CD4-positive, alpha-beta T cell treated with Interferon gamma for 1 hour (primary cell): ENCODE measurements around the gene CXCR3.
A peak's percentile ranks its signal among the peaks of the same experiment; 100 is the strongest.
"Not testable (repeated sequence)": the region's sequence is repeated elsewhere in the genome, so short reads cannot be mapped to it uniquely, and the experiment has no call there.

Experiments used
- DNase-seq: peaks from one replicate; pipeline ENCODE4 v3.0.0-alpha.2; 2020

Gene CXCR3

DNA sequence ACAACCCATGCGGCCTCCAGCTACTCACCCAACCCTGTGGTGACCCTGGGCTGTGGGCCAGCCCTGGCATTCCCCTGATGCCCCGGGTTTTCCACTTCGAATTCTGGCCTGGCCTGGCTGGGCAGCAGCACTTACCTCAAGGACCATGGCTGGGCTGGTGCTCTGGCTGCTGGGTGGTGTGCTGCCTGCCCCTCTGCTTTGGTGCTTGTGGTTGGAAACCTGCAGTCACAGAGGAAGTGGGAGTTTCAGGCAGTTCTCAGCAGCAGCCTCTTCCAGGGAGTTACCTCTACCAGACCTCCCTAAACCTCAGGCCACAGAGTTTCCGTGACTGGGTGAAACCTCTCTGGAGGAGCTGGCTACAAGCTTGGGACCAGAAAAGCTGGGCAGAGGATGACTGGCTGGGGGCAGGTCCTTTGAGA is at the start of gene CXCR3:
Gene CXCR3, minus strand, starts transcription at position 209 of the 419 bp plus-strand sequence. Its CDS starts 62 bp downstream, at position 147.
- peak; percentile 32 for DNase-seq

DNA sequence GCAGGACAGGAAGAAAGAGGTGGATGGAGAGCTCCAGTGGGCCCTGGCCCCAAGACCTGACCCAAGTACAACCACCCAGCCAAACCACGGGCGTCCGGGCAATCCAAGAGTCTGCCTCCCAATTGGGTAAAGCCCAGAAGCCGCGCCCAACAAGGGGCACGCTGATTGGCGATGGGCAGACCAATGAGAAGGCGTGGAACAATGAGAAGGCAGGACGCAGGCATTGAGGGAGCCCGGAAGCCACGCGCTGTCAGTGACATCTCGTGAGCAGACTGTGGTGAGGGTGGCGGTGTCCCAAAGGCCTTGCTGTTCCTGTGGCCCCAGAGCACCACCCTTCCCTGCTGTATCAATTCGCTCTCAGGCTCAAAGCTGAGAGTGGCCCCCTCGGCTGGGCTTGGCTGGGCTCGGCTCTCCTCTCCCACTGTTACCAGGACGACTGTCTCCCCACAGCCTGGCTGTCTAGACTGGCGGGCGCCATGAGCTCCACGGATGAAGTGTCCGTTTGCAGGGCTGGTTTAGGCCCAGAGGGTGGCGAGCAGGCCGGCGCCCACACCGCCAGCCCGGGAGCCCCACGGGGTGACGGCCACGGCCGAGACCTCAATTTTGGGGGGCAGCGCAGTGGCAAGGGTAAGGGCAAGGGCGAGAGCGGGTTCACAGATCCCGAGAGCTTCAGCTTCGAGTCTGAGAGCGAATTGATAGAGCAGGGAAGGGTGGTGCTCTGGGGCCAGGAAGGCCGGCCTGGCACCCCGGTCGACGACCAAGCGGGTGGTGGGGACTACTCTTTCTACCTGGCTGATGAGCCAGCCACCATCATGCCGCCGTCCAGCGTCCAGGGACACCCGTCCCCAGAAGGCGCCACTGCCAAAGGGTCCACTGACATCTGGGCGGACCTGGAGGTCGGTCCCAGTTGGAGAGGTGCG is 49.3 kb upstream of the CXCR3 start, which contains the start of gene LOC101059915:
Gene LOC101059915, plus strand, starts transcription at position 219 of the 920 bp plus-strand sequence.
- no peak for DNase-seq

DNA sequence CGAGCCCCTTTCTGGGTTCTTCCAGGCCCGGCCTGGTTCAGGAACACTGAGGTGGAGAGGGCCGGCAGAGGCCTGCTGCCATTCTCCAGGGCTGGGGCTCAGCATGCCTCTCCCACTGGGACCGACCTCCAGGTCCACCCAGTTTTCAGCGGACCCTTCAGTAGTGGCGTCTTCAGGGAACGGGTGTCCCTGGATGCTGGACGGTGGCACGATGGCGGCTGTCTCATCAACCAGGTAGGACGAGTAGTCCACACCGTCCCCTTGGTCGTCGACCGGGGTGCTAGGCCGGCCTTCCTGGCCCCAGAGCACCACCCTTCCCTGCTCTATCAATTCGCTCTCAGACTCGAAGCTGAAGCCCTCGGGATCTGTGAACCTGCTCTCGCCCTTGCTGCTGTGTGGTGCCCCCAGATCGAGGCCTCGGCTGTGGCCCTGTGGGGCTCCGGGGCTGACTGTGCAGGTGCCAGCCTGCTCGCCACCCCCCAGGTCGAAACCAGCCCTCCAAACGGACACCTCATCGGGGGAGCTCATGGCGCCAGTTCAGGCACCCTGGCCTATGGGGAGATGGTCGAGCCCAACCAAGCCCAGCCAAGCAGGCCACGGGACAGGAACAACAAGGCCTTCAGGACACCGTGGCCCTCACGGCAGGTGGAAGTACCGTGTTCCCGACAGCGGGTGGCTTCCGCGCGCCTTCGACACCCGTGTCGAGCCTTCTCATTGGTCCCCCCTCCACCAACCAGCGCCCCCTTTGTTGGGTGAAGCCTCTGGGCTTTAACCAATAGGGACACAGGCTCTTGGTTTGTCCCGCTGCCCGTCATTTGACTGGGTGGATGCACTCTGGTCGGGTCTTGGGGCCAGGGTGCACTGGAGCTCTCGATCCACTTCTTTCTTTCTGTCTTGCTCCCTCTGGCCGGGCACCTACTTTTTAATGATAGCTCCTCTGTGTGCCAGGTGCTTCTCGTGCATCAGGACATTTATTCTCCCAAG is 48.2 kb upstream of the CXCR3 start:
- DNase-seq = no peak

DNA sequence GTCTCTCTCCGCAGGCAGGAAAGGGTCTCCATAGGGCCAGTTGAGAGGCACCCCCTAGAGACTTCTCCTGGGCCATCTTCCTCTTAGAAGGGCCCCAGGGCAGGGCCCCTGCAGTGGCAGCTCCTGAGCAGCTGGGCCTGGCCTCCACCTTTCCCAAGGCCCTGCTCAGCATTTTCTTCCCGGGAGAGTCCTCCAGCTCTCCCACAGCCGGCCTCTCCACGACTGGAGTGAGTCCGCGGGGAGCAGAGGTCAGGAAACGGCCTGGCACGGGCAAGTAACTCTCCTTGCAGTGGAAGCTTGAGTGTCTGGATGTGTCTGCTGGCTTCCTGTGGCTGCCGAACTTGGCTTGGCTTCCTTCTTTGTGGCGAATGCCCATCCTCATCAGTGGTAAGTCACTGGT is 47.4 kb upstream of the CXCR3 start:
- no peak for DNase-seq

DNA sequence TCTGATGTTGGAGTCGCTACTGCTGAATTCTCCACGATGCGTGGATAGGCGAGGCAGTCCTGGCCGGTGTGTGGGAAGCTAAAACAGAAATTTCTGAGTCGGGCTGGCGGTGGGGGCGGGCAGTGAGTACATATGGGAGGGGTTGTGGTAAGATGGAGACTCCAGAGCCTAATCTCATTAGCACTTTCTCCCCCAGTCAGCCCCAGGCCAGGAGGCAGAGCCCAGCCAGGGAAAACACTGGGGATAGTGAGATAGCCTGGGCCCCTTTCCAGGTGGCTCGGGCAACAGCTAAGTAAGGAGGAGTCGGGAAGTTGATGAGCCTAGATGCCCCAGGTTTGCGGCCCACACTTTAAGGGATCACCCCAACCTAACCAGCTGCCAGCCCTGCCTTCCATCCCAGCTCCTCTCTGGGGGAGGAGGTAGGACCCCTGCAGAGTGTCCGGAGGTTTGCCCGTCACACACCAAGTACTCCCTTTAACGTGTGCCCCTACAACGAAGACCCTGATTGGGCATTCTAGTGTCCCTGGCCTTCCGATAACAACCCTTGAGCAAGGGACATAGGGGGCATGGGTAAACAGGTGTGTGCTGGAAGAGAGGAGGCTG is 46.7 kb upstream of the CXCR3 start:
- DNase-seq = no peak

DNA sequence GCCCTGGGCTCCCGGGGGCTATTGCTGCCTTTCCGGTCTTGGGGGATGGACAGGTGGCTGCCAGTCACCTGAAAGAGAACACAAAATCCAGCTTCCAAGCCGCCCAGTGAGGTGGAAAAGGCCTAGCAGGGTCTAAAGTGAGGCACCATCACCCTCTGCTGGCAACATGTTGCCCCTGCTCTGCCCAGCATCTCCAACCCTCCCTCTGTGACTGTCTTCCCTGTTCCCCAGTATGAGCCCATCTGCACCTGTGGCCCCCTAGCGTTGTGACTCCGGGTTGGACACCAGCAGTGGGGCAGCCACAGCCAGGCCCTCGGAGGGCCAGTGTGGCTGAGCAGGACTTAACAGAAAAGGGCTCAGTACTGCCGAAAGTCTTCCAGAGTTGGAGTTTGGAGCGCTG is 45.9 kb upstream of the CXCR3 start:
- DNase-seq = not testable (repeated sequence)

DNA sequence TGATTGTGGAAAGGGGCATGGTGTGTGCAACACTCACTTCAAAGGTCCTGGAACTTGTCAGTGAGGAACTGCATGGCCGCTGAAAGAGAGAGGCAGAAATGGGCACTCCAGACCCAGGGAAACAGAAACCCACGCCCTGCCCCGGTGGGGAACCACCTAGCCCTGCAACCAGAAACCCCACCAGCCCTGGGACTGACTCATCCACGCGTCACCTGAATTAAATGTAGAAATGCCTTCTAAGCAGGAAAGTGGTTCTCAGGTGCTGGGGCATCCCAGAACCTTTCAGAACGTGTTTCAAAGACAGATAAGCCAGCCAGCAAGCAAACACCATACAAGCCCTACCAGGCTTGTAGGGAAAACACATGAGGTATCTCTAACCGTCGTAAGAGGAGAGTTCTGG is 44.9 kb upstream of the CXCR3 start:
- not testable (repeated sequence) for DNase-seq

DNA sequence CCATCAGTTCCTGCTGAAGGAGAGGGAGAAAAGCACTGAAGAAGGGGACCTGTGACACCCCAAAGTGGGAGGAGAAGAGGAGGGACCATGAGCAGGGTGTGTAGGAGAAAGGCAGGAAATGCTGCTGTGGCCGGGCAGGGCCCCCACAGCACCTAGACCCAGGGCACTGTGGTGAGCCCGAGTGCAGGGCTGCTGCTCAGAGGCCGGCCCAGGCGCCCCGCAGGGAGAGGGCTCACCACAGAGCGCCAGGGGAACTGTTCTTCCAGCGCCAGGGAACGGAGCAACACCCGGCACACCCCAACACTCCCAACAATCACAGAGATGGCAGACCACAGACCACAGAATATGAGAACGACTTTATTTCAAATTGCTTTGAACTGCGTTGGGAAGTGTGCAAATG is 44.3 kb upstream of the CXCR3 start:
- not testable (repeated sequence) for DNase-seq

DNA sequence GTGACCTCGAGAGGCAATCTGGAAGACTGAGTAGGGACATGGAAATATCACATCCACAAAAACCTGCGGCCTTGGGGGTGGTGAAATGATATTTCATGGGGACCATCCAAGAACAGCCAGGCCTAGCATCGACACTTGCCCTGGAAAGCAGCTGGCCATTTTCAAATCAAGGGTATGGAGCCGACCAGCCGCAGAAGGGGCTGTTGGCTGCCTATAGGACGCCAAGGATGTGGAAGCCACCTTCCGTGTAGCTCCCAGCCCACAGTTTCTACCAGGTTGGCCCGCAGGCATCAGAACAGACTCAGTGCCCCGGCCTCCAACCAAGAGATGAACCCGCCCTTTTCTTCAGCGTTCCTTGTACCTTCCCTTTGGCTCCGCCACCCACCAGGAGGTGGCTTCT is 43.6 kb upstream of the CXCR3 start:
- DNase-seq = no peak

DNA sequence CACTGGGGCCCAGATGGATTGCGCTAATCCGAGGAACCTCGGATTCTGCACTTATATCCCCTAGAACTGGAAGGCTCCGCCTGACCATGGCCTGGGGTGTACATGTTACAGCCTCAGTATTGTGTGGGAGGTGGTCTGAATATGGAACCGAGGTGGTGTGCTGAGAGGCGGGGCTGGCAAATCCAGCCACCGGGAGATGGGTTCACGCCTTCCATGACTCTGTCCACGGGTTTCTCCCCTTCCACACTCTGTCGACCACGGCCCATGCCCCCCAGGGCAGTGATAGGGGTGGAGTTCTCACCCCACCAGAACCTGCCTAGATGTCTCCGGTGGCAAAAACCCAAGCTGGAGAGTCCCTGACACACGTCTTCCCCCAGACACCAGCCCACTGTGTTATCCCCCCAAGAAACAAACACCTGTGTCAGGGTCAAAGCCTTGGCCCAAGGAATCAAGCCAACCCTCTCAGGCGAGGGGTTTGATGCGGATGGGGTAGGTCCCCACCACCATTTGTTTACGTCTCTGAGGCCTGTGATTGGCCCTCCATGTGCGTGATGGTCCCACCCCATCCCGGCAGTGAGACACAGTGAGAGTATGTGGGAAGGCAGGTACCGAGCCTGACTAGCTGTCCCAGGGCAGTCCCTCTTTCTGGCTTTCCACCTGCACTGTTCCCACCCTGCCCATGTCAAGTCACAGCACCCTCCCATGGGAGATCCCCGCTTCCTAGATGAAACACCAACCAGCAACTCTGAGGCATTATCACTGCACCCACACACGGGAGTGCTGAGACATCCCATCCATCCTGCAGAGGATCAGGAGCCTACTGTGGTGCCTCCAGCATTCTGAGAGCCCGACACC is 42.5 kb upstream of the CXCR3 start:
- DNase-seq = no peak

DNA sequence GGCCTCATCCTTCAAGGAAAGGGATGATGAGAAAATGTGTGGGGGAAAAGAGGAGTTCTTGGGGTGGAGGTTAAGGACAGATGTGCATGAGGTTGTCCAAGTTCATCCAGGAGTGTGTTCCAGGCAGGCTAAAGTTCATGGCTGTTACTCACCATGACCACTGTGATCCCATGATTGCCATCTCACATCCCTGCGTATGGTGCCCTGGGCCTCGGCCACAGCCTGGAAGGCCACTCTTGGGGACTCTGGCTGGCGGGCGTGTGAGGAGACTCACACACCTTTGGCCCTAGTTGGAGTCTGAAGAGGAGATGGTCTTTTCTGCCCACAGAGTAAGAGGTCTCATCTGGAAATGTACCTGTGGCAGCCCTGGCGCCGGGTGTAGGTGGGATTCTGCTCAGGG is 41.6 kb upstream of the CXCR3 start:
- DNase-seq = no peak

DNA sequence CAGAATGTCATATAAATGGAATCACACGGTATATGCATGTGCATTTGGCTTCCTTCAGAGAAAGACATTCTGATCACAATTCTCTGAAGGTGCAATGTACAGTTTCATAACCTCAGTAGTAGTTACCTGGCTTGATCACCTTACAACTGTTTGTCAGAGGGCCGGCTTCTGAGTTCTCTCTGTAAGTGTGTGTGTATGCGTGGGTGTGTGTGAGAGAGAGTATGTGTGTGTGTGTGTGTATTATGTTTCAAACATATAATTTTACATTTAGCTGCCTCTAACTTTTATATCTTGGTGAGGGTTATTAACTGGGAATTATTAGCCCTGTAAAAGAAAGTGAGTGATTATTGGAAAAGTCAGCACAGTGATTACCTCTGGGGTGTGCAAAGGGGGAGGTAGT is 41.0 kb upstream of the CXCR3 start:
- no peak for DNase-seq

DNA sequence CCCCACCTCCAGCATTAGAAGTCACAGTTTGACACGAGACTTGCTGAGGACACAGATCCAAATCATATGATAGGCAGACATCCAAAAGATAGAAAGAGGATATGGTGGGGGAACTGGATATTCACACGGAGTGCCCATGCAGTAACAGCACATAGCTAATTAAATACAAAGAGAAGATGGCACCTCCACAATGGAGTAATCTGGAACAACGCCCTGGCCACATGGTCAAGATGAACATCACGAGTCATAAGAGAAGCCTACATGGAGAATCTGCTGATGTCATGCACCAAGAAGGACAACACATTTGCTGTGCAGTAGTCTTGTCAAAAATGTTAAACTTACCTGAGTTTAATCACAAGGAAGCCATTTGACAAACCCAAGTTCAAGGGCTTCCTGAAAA is 39.0 kb upstream of the CXCR3 start:
- no peak for DNase-seq

DNA sequence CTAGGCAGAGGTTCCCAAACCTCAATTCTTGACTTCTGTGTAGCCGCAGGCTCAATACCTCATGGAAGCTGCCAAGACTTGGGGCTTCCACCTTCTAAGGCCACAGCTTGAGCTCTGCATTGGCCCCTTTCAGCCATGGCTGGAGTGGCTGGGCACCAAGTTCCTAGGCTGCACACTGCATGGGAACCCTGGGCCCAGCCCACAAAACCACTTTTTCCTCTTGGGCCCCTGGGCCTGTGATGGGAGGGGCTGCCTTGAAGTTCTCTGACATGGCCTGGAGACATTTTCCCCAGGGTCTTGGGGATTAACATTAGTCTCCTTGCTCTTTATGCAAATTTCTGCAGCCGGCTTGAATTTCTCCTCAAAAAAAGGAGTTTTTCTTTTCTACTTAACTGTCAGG is 35.0 kb upstream of the CXCR3 start:
- no peak for DNase-seq

DNA sequence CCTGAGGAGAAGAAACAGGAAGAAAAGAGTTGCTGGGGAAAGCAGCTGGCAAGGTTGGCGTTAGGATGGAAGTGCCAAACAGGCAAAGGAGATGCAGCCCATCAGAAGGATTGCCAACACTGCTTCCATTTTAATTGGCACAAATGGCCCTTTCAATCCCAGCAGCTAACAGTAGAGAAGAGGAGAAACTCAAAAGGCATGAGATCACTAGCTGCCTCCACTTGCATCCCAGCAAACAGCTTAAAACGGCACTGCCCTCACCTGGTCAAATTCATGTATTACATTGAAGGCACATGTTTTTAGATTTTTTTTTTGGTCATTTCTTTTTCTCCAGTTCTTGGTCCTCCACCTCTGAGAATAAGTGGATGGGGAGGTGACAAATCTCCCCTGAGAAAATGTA is 34.1 kb upstream of the CXCR3 start:
- peak; percentile 24 for DNase-seq

DNA sequence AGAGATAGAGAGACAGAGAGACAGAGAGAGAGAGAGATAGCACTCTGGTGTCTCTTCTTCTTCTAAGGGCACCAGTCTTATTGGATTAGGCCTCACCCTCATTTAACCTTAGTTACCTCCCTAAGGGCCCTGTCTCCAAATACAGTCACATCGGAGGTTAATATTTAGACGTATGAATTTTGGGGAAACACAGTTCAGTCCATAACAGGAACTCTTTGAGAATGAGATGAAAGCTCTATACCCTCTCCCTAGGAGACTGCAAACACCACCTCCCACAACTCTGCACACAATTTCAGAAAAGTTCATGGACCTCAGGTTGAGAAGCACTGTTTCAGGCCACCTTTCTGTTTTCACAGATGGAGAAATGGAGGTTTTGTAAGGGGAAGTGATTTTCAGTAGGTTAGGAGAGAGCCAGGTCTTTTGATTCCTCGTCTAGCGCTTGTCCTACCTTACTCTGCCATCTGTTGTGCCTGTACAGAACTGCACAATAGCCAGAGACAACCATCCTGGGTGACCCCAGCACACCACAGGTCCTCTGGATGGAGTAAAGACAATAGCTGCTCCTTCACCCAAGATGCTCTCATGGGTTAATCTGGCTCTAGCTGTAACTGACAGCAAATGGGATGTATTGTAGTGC is 32.1 kb upstream of the CXCR3 start:
- DNase-seq = no peak

DNA sequence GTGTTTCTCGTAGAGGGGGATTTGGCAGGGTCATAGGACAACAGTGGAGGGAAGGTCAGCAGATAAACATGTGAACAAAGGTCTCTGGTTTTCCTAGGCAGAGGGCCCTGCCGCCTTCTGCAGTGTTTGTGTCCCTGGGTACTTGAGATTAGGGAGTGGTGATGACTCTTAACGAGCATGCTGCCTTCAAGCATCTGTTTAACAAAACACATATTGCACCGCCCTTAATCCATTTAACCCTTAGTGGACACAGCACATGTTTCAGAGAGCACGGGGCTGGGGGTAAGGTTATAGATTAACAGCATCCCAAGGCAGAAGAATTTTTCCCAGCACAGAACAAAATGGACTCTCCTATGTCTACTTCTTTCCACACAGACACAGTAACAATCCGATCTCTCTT is 26.1 kb upstream of the CXCR3 start:
- DNase-seq = not testable (repeated sequence)

DNA sequence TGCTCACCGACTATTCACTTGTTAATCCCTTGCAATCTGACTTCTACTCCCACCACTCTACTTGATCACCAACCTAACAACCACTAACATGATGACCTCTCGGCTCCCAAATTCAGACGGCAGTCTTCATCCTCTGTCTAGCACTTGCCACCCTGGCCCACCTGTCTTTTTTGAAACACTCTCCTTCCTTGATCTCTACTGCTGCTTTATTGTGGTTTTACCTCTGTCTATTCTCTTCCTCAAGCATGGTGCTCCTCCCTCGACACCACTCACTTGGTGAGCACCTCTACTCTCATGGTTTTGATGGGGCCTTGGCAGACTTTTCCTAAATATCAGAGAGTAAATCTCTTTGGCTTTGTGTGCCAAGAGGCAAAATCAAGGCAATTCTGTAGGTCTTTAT is 21.7 kb upstream of the CXCR3 start:
- no peak for DNase-seq

DNA sequence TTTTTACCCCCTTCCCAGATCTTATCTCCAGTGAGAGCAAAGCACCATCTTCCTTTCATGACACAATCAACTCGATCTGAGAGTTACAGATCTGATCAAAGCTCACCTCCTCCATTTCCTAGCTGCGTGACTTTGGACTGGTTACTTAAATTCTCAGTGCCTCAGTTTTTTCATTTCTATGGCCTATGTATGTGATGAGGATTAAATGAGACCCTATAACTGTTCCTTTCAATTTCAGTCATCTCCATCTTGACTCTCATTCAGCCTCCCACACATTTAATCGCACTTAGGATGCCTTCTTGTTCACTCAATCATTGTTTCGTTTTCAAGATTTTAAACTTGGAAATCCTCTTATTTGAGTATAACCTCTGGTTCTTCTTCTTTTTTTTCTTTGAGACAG is 20.1 kb upstream of the CXCR3 start:
- no peak for DNase-seq

DNA sequence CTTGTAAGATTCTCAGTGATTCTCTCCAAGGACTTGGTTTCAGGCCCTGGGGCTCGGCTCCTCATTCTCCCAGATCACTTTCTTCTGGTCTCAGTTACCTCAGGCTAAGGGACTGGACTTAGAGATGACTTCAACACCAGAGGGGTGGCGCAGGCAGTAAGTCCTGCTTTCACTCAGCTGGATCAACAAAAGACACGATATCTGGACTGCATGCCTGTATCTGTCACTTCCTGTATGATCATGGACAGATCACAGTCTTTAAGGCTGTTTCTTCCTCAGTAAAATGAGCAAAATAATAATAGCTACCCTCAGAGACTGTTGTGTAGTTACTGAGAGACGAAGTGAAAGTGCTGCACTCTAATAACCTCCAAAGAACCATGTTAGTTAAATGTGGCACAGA is 19.5 kb upstream of the CXCR3 start:
- no peak for DNase-seq

DNA sequence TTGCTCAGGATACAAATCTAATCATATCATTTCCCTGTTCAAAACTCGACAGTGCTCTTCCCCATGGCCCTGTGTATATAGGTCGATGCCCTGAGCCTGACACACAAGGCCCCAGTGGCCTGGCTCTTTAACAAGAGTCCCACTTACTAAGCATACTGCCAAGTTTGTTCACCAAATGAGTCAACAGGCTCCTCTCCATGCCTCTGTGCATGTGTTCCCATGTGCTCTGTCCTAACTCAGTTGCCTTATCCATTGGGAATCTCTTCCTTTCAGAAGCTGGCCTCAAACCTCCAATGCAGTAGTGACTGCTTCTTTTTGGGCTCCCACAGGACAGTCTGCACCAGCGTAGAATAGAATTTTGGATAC is 18.9 kb upstream of the CXCR3 start:
- DNase-seq = no peak
